HG03565 (cell line): ENCODE results near the gene PGRMC1.
"Not testable (repeated sequence)": the region's sequence is repeated elsewhere in the genome, so short reads cannot be mapped to it uniquely, and the experiment has no call there.

ENCODE experiments used
- ATAC-seq: cut with Tn5 transposase; IDR thresholded peaks from one replicate; pipeline ENCODE4 v1.9.1; 2021; ENCODE audit warnings: mild to moderate bottlenecking, moderate library complexity; ENCODE audit not compliant: unreplicated experiment

The PGRMC1 gene

GRCh38 chrX:119235872-119236622 is at the start of gene PGRMC1:
Gene PGRMC1 (plus strand): TSS chrX:119236285. CDS start chrX:119236364, 79 bp downstream.
- ATAC-seq, result peak; percentile 84

- ATAC-seq, result no peak
Observed at GRCh38 chrX:119186763-119187162, 49.3 kb upstream of the PGRMC1 start.

- no peak for ATAC-seq
Observed at GRCh38 chrX:119187298-119187697, 48.8 kb upstream of the PGRMC1 start.

- no peak for ATAC-seq
Observed at GRCh38 chrX:119189115-119189514, 47.0 kb upstream of the PGRMC1 start.

GRCh38 chrX:119189595-119189994 is 46.5 kb upstream of the PGRMC1 start:
- ATAC-seq, result no peak

GRCh38 chrX:119190091-119190681 is 45.9 kb upstream of the PGRMC1 start:
- ATAC-seq, result no peak

GRCh38 chrX:119190831-119191230 is 45.3 kb upstream of the PGRMC1 start:
- ATAC-seq, result no peak

- ATAC-seq, result no peak
Observed at GRCh38 chrX:119194621-119195020, 41.5 kb upstream of the PGRMC1 start.

- ATAC-seq, result no peak
Observed at GRCh38 chrX:119201570-119201969, 34.5 kb upstream of the PGRMC1 start.

GRCh38 chrX:119206203-119206602 is 29.9 kb upstream of the PGRMC1 start:
- ATAC-seq, result no peak

GRCh38 chrX:119207483-119207882 is 28.6 kb upstream of the PGRMC1 start:
- not testable (repeated sequence) for ATAC-seq

- no peak for ATAC-seq
Observed at GRCh38 chrX:119208401-119209057, 27.6 kb upstream of the PGRMC1 start.

- ATAC-seq, result not testable (repeated sequence)
Observed at GRCh38 chrX:119210931-119211648, 25.0 kb upstream of the PGRMC1 start.

- no peak for ATAC-seq
Observed at GRCh38 chrX:119211649-119212014, 24.5 kb upstream of the PGRMC1 start.

- no peak for ATAC-seq
Observed at GRCh38 chrX:119218198-119218597, 17.9 kb upstream of the PGRMC1 start.

GRCh38 chrX:119222932-119223331 is 13.2 kb upstream of the PGRMC1 start:
- ATAC-seq, result no peak

- ATAC-seq, result no peak
Observed at GRCh38 chrX:119223783-119224182, 12.3 kb upstream of the PGRMC1 start.

GRCh38 chrX:119226446-119226845 is 9.6 kb upstream of the PGRMC1 start:
- ATAC-seq, result no peak

GRCh38 chrX:119228512-119229252 is 7.4 kb upstream of the PGRMC1 start:
- no peak for ATAC-seq

GRCh38 chrX:119229253-119229615 is 6.9 kb upstream of the PGRMC1 start:
- no peak for ATAC-seq

- no peak for ATAC-seq
Observed at GRCh38 chrX:119230850-119231249, 5.2 kb upstream of the PGRMC1 start.
